Colonic mucosa (tissue), 4 donors: Measurements from ENCODE around the gene ITGB1BP1. TPM values are rescaled to one million over a fixed set of nuclear protein-coding genes. Genes with fewer than 3 reads are reported as not detected.

ENCODE experiments used
- DNase-seq: peaks from one replicate; pipeline ENCODE4 v3.0.0-alpha.2; 2020
- H3K27ac ChIP-seq: fragments of 200-600 bp; one replicate; pipeline ENCODE4 v1.8.0; 2021
- H3K27me3 ChIP-seq: fragments of 200-600 bp; one replicate; pipeline ENCODE4 v1.8.0; 2021
- H3K36me3 ChIP-seq: fragments of 200-600 bp; one replicate; pipeline ENCODE4 v1.8.0; 2021
- H3K4me1 ChIP-seq: fragments of 200-600 bp; one replicate; pipeline ENCODE4 v1.8.0; 2021; ENCODE audit warnings: mild to moderate bottlenecking
- H3K4me3 ChIP-seq: fragments of 200-600 bp; one replicate; pipeline ENCODE4 v1.8.0; 2021
- H3K9ac ChIP-seq, 2 donors: one replicate each; pipeline ENCODE4 v1.7.0; 2013; ENCODE audit warnings: control low read depth in 2 of 2, low read depth in 2 of 2, low read length in 2 of 2
- H3K9me3 ChIP-seq: fragments of 200-600 bp; one replicate; pipeline ENCODE4 v1.8.0; 2021
- intact Hi-C: fragments of 100-400 bp; cut with DNase I; formaldehyde crosslinking; loops from one replicate; pipeline ENCODE4 v1.14.1; 2022
- total RNA-seq, 2 donors: library from RNA; stranded (reverse); fragmentation: NEBNext Ultra II Directional in 1 of 2; extraction: Animal tissue kit (Norgen Biotek cat#: 25700) in 1 of 2; gene quantifications; one replicate each; pipeline ENCODE4 v1.2.1, GENCODE V29; 2021
- TF ChIP-seq, protein P1 (sequence below): fragments of 200-600 bp; IDR thresholded peaks from one replicate; pipeline ENCODE4 v1.8.0; 2022; ENCODE audit warnings: antibody characterized with exemption, mild to moderate bottlenecking
- donor health status: healthy.
- donor health status: DM: no; HTN: no; CAD: no.
- donor health status: DM: no; HTN: no; CAD: no.

ITGB1BP1 gene
- total RNA-seq, 2 donors from 2014 or later: 57.5 to 58.5 TPM

DNA sequence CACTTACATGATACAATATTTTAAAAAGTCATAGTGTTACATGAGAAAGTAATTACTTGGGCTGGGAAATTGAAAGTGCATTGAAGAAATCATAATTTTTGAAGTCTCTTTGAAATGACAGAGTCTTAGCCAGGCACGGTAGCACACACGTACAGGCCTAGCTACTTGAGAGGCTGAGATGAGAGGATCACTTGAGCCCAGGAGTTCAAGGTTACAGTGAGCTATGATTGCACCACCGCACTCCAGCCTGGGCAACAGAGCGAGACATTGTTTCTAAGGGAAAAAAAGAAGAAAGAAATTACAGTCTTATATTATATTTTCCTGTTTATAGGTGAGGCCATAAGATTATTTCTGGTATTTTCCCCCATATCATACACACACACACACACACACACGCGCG, 41.8 kb upstream of the ITGB1BP1 start:
- intact Hi-C loops: no loop called here
- TF ChIP-seq, protein P1, sequence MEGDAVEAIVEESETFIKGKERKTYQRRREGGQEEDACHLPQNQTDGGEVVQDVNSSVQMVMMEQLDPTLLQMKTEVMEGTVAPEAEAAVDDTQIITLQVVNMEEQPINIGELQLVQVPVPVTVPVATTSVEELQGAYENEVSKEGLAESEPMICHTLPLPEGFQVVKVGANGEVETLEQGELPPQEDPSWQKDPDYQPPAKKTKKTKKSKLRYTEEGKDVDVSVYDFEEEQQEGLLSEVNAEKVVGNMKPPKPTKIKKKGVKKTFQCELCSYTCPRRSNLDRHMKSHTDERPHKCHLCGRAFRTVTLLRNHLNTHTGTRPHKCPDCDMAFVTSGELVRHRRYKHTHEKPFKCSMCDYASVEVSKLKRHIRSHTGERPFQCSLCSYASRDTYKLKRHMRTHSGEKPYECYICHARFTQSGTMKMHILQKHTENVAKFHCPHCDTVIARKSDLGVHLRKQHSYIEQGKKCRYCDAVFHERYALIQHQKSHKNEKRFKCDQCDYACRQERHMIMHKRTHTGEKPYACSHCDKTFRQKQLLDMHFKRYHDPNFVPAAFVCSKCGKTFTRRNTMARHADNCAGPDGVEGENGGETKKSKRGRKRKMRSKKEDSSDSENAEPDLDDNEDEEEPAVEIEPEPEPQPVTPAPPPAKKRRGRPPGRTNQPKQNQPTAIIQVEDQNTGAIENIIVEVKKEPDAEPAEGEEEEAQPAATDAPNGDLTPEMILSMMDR: no peak
- H3K9me3 ChIP-seq: no peaks in the 10 kb centered on the region

DNA sequence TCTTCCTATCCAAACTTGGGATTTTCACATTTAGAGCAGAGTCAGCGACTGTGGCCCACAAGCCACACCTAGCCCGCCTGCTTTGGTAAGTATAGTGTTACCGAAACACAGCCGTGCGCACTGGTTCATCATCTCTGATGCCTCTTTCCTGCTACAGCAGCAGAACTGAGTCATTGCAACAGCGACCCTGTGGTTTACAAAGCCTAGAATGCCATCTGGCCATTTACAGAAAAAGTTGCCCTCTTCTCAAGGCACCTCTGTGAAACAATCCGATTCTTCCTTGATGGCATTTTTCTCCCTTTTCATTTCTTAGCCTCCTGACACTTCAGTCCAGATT, 40.3 kb upstream of the ITGB1BP1 start:
- TF ChIP-seq, protein P1: no peak

More for the DNA sequence above, 41.8 kb upstream of the ITGB1BP1 start:
- DNase-seq: no peak
- H3K4me3 ChIP-seq: no peak overlapping the region
- no peak overlapping the region for H3K9ac ChIP-seq
- no peaks in the 10 kb centered on the region for H3K27me3 ChIP-seq
- H3K27ac ChIP-seq: no peak overlapping the region
- H3K36me3 ChIP-seq: no peaks in the 10 kb centered on the region
- H3K4me1 ChIP-seq: no peaks in the 10 kb centered on the region

DNA sequence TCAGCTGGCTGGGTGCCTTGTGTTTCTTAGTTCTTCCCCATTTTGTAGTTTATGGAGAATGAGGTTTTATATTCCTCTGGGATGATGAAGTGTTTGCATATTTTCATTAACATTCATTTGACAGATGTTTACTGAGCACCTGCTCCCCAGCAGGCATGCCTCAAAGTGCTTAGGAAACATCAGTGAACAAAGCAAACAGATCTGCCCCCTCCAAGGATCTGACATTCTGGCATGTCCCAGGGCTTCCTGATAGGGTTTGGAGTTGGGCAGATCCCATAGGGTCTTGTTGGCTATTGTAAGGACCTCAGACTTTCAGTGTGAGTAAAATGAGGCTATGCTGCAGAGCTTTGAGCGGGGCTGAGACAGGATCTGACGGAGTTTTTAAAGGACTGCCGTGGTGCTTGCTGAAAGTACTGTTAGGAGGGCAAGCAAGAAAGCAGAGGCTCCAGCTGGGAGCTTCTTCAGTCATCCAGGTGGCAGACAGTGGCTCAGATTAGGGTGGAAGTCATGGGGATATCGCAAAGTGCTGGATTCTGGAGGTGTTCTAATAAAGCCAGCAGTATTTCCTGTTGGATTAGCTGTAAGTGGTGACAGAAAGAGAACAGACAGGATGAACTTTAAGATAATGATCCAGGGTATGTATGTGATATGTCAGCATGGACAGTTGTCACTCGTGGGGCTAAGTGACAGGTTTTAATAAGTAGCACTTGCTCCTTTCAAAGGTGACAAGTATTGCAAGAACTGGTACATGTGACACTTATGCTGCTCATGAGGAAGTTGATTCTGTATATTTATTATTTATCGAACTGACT, 39.8 kb upstream of the ITGB1BP1 start:
- intact Hi-C loops: no loop called here
- Histone ChIP-seq H3K9me3 (no peaks in the 10 kb centered on the region), H3K9ac (no peak overlapping the region), H3K27ac (no peak overlapping the region), H3K27me3 (no peaks in the 10 kb centered on the region), H3K36me3 (no peaks in the 10 kb centered on the region), H3K4me3 (no peak overlapping the region), H3K4me1 (no peaks in the 10 kb centered on the region)
- DNase-seq: no peak
- TF ChIP-seq, protein P1: no peak

More for the DNA sequence above, 40.3 kb upstream of the ITGB1BP1 start:
- no peak for DNase-seq
- H3K9me3 ChIP-seq: no peaks in the 10 kb centered on the region
- no peak overlapping the region for H3K9ac ChIP-seq
- no peaks in the 10 kb centered on the region for H3K4me1 ChIP-seq
- H3K36me3 ChIP-seq: no peaks in the 10 kb centered on the region
- H3K27ac ChIP-seq: no peak overlapping the region
- H3K4me3 ChIP-seq: no peak overlapping the region
- intact Hi-C loops: no loop called here
- no peaks in the 10 kb centered on the region for H3K27me3 ChIP-seq

DNA sequence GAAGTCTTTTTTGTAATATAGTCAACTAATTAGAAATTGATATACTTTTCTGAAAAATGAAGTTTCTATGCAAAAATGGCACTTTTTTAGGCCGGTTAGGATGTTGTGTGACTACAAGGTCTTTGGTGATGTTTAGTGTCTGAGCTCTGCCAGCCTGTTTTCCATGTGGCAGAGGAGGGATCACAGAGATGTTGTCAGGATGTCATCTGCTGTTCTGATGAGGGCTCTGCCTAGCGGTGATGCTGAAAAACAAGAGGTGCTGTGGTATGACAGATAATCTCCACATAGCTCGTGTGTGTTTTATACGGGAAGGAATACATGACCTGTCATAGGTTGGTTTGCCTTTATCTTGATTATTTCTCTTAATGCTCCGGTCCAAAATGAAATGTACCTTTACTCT, 39.0 kb upstream of the ITGB1BP1 start:
- Histone ChIP-seq H3K4me1 (no peaks in the 10 kb centered on the region), H3K27me3 (no peaks in the 10 kb centered on the region), H3K27ac (no peak overlapping the region), H3K9ac (no peak overlapping the region), H3K36me3 (no peaks in the 10 kb centered on the region), H3K4me3 (no peak overlapping the region), H3K9me3 (no peaks in the 10 kb centered on the region)
- TF ChIP-seq, protein P1: no peak
- intact Hi-C loops: no loop called here
- DNase-seq: no peak

DNA sequence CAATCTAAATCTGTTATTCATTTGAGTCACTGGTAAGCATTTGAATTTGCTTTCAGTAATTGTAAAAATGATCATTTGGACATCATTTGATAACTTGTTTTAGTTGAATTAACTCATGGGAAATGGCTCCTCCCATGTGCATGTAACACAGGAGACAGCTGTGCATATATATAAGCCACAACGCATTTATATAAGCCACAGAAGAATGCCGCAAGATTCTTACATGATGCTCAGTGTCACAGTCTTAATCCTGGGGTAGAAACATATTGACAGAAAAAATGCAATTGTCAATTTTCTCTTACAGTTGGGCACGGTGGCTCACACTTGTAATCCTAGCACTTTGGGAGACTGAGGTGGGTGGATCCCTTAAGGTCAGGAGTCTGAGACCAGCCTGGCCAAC, 37.8 kb upstream of the ITGB1BP1 start:
- TF ChIP-seq, protein P1: no peak
- intact Hi-C loops: no loop called here
- no peaks in the 10 kb centered on the region for H3K27me3 ChIP-seq
- no peaks in the 10 kb centered on the region for H3K36me3 ChIP-seq
- H3K9me3 ChIP-seq: no peaks in the 10 kb centered on the region
- no peak overlapping the region for H3K4me3 ChIP-seq
- no peak for DNase-seq
- no peak overlapping the region for H3K9ac ChIP-seq
- H3K27ac ChIP-seq: no peak overlapping the region
- H3K4me1 ChIP-seq: no peaks in the 10 kb centered on the region
